ENCODE data around the gene NKX2-8. TPM values are rescaled to one million over a fixed set of nuclear protein-coding genes. Genes with fewer than 3 reads are reported as not detected.

NKX2-8 gene
- total and polyA plus RNA-seq, 2 of the 13 experiments (the other 11 are each of a cell fraction or from before 2014, with no cell fraction given) = not detected

DNA sequence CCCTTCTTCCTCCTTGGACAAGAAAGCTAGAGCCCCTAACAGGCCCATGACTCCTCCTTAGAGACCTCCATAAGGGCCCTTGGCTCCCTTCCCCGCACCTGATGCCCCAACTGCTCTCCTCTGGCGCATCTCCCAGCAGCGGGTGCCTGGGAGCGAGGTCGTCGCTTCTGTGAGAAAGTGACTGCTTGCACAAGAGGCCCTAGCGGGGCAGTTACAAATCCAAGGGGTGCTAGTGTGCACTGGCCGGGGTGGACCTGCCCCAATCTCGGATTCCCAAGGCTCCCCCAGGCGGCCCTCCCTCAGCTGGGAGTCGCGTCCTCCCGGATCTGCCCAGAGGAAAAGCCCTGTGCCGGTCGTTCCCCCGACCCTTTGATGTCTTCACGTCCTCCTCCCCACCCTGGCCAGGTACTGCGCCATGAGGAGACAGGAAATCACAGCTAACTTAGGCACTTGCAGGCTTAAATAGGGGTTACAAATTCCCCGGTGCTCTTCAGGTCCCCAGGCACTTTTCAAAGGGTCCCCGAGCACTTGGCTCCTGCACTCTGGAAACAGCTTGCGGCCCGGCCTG, 2.8 kb downstream of the NKX2-8 start:
- POLR2A ChIA-PET = no interaction called here
- H3K4me3 ChIP-seq (replicated peaks in 1 of 3; ENCODE audit: insufficient read depth in 1 of 3, low read depth in 2 of 3, low read length in 3 of 3) = no peak overlapping the region
- H3K4me2 ChIP-seq (ENCODE audit: low read depth, low read length) = no peak overlapping the region
- TF ChIP-seq, protein P1, sequence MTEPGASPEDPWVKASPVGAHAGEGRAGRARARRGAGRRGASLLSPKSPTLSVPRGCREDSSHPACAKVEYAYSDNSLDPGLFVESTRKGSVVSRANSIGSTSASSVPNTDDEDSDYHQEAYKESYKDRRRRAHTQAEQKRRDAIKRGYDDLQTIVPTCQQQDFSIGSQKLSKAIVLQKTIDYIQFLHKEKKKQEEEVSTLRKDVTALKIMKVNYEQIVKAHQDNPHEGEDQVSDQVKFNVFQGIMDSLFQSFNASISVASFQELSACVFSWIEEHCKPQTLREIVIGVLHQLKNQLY (CRISPR knock-in tag; IDR thresholded peaks at IDR 0.05) = no peak
- TF ChIP-seq SRY (CRISPR knock-in tag; IDR thresholded peaks at IDR 0.05) = no peak
- no peak for TF ChIP-seq ZKSCAN5 (CRISPR knock-in tag; IDR thresholded peaks at IDR 0.05)
- TF ChIP-seq ZFYVE20 (CRISPR knock-in tag; IDR thresholded peaks at IDR 0.05; ENCODE audit: borderline replicate concordance, low read depth) = no peak
- TF ChIP-seq NFATC3 (CRISPR knock-in tag; IDR thresholded peaks at IDR 0.05) = no peak
- TF ChIP-seq, protein P2, sequence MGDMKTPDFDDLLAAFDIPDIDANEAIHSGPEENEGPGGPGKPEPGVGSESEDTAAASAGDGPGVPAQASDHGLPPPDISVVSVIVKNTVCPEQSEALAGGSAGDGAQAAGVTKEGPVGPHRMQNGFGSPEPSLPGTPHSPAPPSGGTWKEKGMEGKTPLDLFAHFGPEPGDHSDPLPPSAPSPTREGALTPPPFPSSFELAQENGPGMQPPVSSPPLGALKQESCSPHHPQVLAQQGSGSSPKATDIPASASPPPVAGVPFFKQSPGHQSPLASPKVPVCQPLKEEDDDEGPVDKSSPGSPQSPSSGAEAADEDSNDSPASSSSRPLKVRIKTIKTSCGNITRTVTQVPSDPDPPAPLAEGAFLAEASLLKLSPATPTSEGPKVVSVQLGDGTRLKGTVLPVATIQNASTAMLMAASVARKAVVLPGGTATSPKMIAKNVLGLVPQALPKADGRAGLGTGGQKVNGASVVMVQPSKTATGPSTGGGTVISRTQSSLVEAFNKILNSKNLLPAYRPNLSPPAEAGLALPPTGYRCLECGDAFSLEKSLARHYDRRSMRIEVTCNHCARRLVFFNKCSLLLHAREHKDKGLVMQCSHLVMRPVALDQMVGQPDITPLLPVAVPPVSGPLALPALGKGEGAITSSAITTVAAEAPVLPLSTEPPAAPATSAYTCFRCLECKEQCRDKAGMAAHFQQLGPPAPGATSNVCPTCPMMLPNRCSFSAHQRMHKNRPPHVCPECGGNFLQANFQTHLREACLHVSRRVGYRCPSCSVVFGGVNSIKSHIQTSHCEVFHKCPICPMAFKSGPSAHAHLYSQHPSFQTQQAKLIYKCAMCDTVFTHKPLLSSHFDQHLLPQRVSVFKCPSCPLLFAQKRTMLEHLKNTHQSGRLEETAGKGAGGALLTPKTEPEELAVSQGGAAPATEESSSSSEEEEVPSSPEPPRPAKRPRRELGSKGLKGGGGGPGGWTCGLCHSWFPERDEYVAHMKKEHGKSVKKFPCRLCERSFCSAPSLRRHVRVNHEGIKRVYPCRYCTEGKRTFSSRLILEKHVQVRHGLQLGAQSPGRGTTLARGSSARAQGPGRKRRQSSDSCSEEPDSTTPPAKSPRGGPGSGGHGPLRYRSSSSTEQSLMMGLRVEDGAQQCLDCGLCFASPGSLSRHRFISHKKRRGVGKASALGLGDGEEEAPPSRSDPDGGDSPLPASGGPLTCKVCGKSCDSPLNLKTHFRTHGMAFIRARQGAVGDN (CRISPR knock-in tag; IDR thresholded peaks at IDR 0.05) = peak; percentile 16; the same call in 1 of the 2 replicates
- H3K27ac ChIP-seq (ENCODE audit: extremely low read length, insufficient read depth, low read length) = no peak overlapping the region
- BruUV-seq (replicated peaks) = no TSS peak
- FAIRE-seq = no peak
- 54% methylated on average over 22 of the region's 22 CpGs for WGBS (ENCODE audit: low lambda C conversion rate)
- in situ Hi-C loops (cut with HindIII; ENCODE audit: extremely low pct_ligation_motif_present, low pct_unique_long_range_greater_than_20kb) = no loop called here
- DNase-seq (ENCODE audit: low spot score) = no peak
- no peak overlapping the region for H3K9ac ChIP-seq (ENCODE audit: insufficient read depth, low read depth, low read length)
- no peak for ATAC-seq
- no peaks in the 10 kb centered on the region for H3K36me3 ChIP-seq (replicated peaks in 1 of 2; ENCODE audit: control insufficient read depth in 1 of 2, insufficient read depth in 2 of 2, low read length in 2 of 2)
- 0 out of 2 replicates have a peak, but pooled peaks cover 4% of the 10 kb centered on the region for H3K9me3 ChIP-seq (ENCODE audit: low read length)
- no peaks in the 10 kb centered on the region for H3K79me2 ChIP-seq (ENCODE audit: insufficient read depth, low read length)
- CTCF ChIA-PET (ENCODE audit: low intra/inter-chr PET ratio, low total read pairs) = no interaction called here
- no peaks in the 10 kb centered on the region for H3K27me3 ChIP-seq (ENCODE audit: control insufficient read depth in 1 of 2, insufficient read depth in 2 of 2, low read length in 2 of 2)
- no peaks in the 10 kb centered on the region for H4K20me1 ChIP-seq (ENCODE audit: insufficient read depth, low read length)
- H2AFZ ChIP-seq (ENCODE audit: low read length) = no peak overlapping the region
- H3K4me1 ChIP-seq (ENCODE audit: insufficient read depth, low read length) = peaks cover 1% of the 10 kb centered on the region
- intact Hi-C loops (cut with micrococcal nuclease; ENCODE audit: unreplicated experiment) = no loop called here
